MCF 10A (cell line): ENCODE results near the gene SESTD1. TPM values are rescaled to one million over a fixed set of nuclear protein-coding genes. Genes with fewer than 3 reads are reported as not detected.
A peak's percentile ranks its signal among the peaks of the same experiment; 100 is the strongest.

Experiments
- BruUV-seq: library from RNA; stranded (reverse); fragments of 400-500 nt; replicated peaks from 2 replicates; lab custom pipeline; 2021; lab: Mats Ljungman, UMichigan
- CTCF ChIA-PET: fragments of 300-600 bp; sonication (Branson Sonifier 250); formaldehyde crosslinking; extraction: SDS; loops from one replicate; lab custom pipeline; 2021; ENCODE audit warnings: antibody characterized with exemption, inconsistent platforms; lab: Yijun Ruan, JAX
- POLR2A ChIA-PET: fragments of 300-600, 350-650 bp; sonication (Branson Sonifier 250); formaldehyde crosslinking; extraction: SDS; loops from one replicate; lab custom pipeline; 2020; ENCODE audit warnings: antibody characterized with exemption, inconsistent platforms; lab: Yijun Ruan, JAX
- DNase-seq: peaks from one replicate; pipeline ENCODE4 v3.0.0-alpha.2; 2018; ENCODE audit not compliant: unreplicated experiment
- H3K27ac Mint-ChIP-seq: one replicate; pipeline ENCODE4 v1.8.0; 2022; ENCODE audit warnings: mild to moderate bottlenecking, low read depth, mixed read lengths; ENCODE audit not compliant: unreplicated experiment
- H3K27me3 Mint-ChIP-seq: one replicate; pipeline ENCODE4 v1.8.0; 2022; ENCODE audit warnings: mixed read lengths; ENCODE audit not compliant: insufficient read depth, unreplicated experiment
- H3K36me3 Mint-ChIP-seq: one replicate; pipeline ENCODE4 v1.8.0; 2022; ENCODE audit warnings: mild to moderate bottlenecking, moderate library complexity, mixed read lengths; ENCODE audit not compliant: insufficient read depth, unreplicated experiment
- H3K4me1 Mint-ChIP-seq: one replicate; pipeline ENCODE4 v1.8.0; 2022; ENCODE audit warnings: mixed read lengths; ENCODE audit not compliant: insufficient read depth, unreplicated experiment
- H3K4me3 Mint-ChIP-seq: one replicate; pipeline ENCODE4 v1.8.0; 2022; ENCODE audit warnings: mild to moderate bottlenecking, moderate library complexity, mixed read lengths; ENCODE audit not compliant: unreplicated experiment
- H3K9me3 Mint-ChIP-seq: one replicate; pipeline ENCODE4 v1.8.0; 2022; ENCODE audit warnings: mixed read lengths; ENCODE audit not compliant: unreplicated experiment
- intact Hi-C: fragments of 100-400 bp; cut with micrococcal nuclease; formaldehyde crosslinking; loops from 2 replicates; pipeline ENCODE4 v1.14.1; 2022
- total RNA-seq: library from RNA; stranded (reverse); gene quantifications from 2 replicates; pipeline ENCODE4 v1.2.3, GENCODE V29; 2022
- TF ChIP-seq, protein P1 (sequence below): fragments of 200-600 bp; IDR thresholded peaks from one replicate; pipeline ENCODE4 v1.8.0; 2022; ENCODE audit warnings: antibody characterized with exemption, mild to moderate bottlenecking; ENCODE audit not compliant: unreplicated experiment

SESTD1 gene
- total RNA-seq, 1 experiment from 2014 or later: 43.0 TPM

DNA sequence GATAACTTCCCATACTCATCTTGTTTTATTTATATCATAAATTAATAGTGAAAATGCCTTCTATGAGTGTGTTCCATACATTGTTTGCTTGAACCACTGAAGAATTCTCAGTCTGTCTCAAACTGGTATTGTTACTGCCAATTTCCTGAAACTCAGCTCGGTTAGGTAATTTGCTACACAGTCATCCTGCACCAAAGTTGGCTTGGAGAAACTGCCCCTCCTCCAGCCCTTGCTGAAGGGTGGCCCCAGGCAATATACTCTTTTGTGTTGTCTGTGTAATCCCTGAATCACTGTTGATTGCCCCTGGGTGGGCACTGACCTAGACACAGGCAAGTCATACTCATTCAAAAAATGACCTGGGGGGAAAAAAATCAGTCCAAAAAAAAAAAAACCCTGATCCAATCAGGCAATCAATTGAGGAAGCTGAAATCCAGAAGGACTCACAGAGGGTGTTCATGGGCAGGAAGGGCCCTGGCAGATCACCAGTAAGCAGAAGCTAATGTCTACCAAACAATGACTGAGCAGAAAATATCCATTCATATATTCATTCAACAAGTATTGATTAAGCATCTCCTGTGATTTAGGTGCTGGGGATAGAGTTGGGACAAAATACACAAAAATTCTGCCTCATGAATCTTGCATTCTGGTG is 3.8 kb upstream of the SESTD1 start:
- BruUV-seq: no TSS peak
- H3K4me1 Mint-ChIP-seq: peaks cover 47% of the 10 kb centered on the region

DNA sequence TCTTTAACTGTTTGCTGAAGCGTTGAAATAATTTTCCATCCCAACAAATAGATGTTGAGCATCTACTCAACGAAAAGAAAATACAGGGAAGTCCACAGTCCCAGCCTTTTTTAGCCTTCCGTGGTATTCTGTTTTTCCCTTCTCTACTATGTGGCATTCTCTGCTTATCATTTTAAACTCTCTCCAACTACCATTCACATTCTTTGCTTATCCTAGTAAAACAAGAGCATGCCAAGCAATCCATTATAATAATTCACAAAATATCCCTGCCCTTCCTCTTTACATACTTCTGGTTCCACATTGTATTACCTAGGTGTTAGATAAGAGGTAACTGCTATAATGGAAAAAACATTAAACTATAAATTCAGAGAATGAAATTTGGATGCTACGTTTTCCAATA is 1.6 kb upstream of the SESTD1 start:
- TF ChIP-seq, protein P1, sequence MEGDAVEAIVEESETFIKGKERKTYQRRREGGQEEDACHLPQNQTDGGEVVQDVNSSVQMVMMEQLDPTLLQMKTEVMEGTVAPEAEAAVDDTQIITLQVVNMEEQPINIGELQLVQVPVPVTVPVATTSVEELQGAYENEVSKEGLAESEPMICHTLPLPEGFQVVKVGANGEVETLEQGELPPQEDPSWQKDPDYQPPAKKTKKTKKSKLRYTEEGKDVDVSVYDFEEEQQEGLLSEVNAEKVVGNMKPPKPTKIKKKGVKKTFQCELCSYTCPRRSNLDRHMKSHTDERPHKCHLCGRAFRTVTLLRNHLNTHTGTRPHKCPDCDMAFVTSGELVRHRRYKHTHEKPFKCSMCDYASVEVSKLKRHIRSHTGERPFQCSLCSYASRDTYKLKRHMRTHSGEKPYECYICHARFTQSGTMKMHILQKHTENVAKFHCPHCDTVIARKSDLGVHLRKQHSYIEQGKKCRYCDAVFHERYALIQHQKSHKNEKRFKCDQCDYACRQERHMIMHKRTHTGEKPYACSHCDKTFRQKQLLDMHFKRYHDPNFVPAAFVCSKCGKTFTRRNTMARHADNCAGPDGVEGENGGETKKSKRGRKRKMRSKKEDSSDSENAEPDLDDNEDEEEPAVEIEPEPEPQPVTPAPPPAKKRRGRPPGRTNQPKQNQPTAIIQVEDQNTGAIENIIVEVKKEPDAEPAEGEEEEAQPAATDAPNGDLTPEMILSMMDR: no peak
- DNase-seq: no peak
- no peaks in the 10 kb centered on the region for H3K9me3 Mint-ChIP-seq
- H3K4me3 Mint-ChIP-seq: peak overlapping the region; percentile 85
- ChIA-PET POLR2A (interaction anchor here (1.1 to 1.2 kb wide), 2 partner anchors 11 to 29 kb away, joined by 3 to 5 read pairs; no protein-coding TSS in a partner anchor), CTCF (interaction anchor here (0.7 kb wide), 1 partner anchor 27 kb away, joined by 5 read pairs; no protein-coding TSS in a partner anchor)
- no TSS peak for BruUV-seq
- H3K27me3 Mint-ChIP-seq: no peaks in the 10 kb centered on the region
- peaks cover 31% of the 10 kb centered on the region for H3K4me1 Mint-ChIP-seq
- intact Hi-C loops: no loop called here
- H3K27ac Mint-ChIP-seq: peak overlapping the region; percentile 77
- H3K36me3 Mint-ChIP-seq: no peaks in the 10 kb centered on the region

More for the DNA sequence above, 3.8 kb upstream of the SESTD1 start:
- intact Hi-C loops: no loop called here
- CTCF ChIA-PET: interaction anchor here (0.7 to 1.0 kb wide), 3 partner anchors 48 to 170 kb away, joined by 3 to 8 read pairs (median 4); no protein-coding TSS in a partner anchor
- Mint-ChIP-seq H3K36me3 (no peaks in the 10 kb centered on the region), H3K27me3 (no peaks in the 10 kb centered on the region), H3K9me3 (no peaks in the 10 kb centered on the region), H3K4me3 (no peak overlapping the region), H3K27ac (peak overlapping the region; percentile 88)
- TF ChIP-seq, protein P1: no peak
- peak; percentile 94 for DNase-seq
- POLR2A ChIA-PET: interaction anchor here (0.6 to 1.7 kb wide), 7 partner anchors 9 to 267 kb away, joined by 3 to 8 read pairs (median 4); no protein-coding TSS in a partner anchor

DNA sequence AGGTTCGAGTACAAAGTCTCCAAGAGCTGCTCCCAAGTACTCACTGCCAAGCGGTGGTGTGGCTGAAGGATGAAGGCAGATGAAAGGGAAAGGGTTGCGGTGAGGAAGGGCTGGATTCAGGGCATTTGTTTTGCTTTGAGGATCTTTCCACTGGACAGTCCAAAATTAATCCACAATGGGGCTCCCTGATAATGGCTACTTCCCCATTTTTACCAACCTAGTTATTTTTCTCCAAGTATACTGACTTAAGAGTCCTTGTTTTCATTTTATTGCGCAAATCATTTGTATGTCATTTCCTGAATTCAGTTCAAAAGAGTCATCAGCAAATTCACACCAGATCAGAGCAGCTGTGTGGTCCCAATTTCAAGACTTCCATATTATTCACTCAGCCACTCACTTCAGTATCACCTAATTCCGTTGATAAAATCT is 464 bp upstream of the SESTD1 start:
- BruUV-seq: TSS peak; percentile 65
- H3K4me1 Mint-ChIP-seq: peaks cover 32% of the 10 kb centered on the region

More for the DNA sequence above, 464 bp upstream of the SESTD1 start:
- ChIA-PET CTCF (interaction anchor here (0.9 to 1.3 kb wide), 2 partner anchors 43 to 76 kb away, joined by 3 read pairs; no protein-coding TSS in a partner anchor), POLR2A (interaction anchor here (0.6 to 1.6 kb wide), 3 partner anchors 27 to 78 kb away, joined by 3 to 8 read pairs (median 6); no protein-coding TSS in a partner anchor)
- peak; percentile 65 for DNase-seq
- TF ChIP-seq, protein P1: no peak
- intact Hi-C loops: no loop called here
- Mint-ChIP-seq H3K27ac (peak overlapping the region; percentile 77), H3K4me3 (peak overlapping the region; percentile 85), H3K27me3 (no peaks in the 10 kb centered on the region), H3K9me3 (no peaks in the 10 kb centered on the region), H3K36me3 (no peaks in the 10 kb centered on the region)
